Cerebellar nuclear complex (tissue), 1 donor: ENCODE measurements around the gene SS18.

Source experiments
- DNase-seq, 2 experiments: peaks; one replicate each; lab custom pipeline; 2025; lab: John Stamatoyannopoulos, UW

Gene SS18

GRCh38 chr18:26071725-26072124, 18.7 kb downstream of the SS18 start:
- no peak for DNase-seq

DNA sequence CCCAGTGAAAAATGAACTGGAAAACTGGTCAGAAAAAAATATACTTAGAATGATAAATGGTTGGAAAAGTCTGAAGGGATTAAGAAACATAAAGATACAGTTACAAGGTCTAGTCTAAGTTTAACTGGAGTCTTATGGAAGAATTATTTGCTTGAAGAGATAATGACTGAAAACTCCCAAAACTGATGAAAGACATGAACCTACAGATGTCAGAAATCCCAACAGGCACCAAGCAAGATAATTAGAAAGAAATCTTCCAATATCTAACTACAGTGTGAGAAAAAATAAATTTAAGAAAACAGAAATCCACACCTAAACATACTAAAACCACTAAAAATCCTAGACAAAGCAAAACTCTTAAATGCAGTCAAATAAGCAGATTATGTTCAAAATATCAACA, 19.4 kb downstream of the SS18 start:
- no peak for DNase-seq

- no peak for DNase-seq
Measured at GRCh38 chr18:26059357-26059756, 31.1 kb downstream of the SS18 start.

GRCh38 chr18:26057344-26057773, 33.1 kb downstream of the SS18 start:
- DNase-seq = no peak

DNA sequence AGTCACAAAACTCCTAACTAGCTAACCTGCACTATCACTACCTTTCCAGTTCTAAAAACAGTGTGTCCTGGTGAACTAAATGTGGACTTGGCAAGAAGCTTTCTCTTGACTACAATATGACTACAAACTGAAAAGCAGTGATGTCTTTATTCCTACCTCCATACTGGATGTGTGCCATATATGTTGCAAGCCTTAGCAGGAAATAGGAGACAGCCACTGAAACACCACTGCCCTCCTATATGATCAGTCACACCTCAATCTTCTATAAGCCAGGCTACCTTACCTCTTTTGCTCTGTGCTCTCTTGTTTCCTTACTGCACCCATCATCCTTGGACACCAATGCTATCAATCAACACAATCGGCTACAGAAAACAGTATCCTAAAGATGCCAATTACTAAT, 34.1 kb downstream of the SS18 start:
- no peak for DNase-seq

DNA sequence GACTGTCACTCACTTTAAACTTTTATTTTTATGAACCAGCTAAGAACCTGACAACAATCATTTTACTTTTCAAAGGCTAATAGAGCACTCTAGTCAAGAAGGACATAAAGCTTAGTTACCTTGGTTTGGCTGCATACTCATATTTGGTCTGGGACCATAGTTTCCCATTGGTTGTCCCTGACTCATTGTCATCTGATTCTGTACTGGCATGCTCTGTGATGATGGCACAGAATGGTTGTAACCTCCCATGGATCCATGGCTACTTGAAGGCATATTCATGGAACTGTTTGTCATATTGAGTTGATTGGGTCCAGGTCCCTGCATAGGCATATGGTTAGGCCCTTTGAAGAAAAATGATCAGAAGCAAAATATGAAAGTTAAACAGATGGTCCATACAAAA, 37.9 kb downstream of the SS18 start:
- DNase-seq = no peak

- DNase-seq = no peak
Measured at GRCh38 chr18:26051843-26052242, 38.6 kb downstream of the SS18 start.

GRCh38 chr18:26046419-26047077, 43.9 kb downstream of the SS18 start:
- no peak for DNase-seq

- no peak for DNase-seq
Measured at GRCh38 chr18:26044807-26045206, 45.6 kb downstream of the SS18 start.

- DNase-seq = no peak
Measured at GRCh38 chr18:26040051-26040656, 50.3 kb downstream of the SS18 start.

DNA sequence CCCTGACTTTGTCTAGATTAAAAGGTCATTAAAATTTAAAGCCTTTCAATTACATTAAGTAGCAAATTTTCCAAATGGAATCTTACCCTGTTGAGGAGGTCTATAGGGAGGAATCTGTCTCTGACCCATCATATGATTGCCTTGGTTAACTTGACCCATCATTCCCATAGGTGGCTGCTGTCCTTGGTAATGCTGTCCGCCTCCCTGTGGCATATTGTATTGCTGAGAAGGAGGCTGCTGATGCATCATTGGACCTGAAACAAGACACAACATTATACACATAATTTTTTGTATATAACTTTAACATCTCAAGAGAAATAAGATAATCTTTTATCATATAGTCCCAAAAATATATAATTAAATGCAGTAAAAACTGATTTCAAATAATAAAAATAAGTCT, 51.2 kb downstream of the SS18 start:
- DNase-seq = no peak

DNA sequence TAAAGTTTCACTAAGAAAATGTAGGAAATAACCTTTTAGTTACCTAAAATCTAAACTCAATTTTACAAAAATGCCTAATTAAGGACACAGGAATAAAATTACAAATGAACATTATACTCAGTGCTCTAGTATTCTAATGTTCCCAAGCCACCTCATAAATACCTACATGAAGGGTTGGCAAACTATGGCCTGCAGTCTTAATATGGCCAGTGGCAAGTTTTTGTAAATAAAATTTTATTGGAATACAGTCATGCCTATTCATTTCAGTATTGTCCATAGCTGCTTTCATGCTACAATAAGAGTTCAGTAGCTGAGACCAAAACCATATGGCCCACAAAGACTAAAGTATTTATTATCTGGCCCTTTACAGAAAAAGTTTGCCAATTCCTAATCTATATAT, 53.8 kb downstream of the SS18 start:
- no peak for DNase-seq

- no peak for DNase-seq
Measured at GRCh38 chr18:26034850-26035497, 55.4 kb downstream of the SS18 start.

DNA sequence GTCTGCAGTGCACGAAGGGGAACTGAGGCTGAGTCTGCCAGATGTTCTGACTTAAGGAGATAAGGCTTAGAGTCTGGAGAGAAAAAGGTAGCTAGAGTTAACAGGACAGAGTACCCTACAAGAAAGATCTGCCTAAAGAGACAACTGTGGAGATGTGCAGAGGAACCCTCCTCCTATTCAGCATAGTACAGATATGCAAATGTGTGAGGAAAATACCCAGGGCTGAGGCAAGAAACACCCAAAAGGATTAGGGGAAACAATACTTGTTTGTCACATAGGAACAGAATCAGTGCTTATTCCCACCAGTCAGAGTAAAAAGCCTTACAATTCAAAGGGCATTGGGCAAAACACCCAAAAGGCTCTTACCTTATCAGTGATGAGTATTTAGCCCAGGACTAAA, 67.8 kb downstream of the SS18 start:
- no peak for DNase-seq

DNA sequence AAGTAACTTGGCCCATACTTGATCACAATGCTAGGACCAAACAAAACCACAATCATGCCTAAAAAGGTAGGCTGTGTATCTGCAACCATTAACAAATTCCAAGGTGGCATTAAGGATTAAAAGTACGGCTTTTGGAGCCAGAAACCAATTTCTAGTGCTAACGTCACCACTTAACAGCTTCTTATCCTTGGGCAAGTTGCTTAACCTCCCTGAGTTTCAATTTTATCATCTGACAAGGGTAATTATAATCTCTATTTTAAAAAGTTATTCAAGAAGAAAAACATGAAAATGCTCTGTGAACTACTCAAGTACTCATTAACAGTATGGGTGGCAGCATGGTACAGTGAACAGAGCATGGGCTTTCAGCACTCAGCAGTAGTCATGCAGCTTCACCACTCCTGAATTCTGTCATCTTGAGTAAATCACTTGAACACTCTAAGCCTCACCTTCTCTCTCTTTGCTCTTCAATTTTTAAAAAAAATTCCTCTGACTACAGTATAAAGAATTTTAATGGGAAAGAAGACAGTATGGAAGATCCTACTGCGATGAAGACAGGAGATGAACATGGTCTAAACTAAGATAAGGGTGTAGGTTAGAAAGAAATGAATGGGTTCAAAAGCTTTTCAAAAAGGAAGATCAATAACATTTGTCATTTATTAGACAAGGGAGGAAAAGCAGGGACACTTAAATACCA, 69.2 kb downstream of the SS18 start:
- DNase-seq = no peak

DNA sequence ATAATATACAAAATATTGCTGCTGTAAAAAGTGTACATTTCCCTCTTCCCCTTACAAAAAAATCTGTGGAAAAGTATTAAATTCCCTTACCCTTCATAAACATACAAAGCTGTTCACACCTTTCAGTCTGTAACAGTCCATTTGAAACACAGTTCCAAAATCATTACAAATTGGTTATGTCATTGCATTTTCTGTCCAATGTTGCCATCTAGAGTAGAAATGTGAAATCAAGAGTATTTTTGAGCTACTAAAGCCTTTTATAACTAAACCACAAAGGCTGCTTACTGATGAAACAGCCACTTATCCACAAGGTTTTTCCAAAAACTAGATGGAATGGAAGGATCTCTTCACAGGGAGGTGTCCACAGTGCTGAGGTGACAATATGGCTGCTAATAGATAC, 72.5 kb downstream of the SS18 start:
- DNase-seq = peak in 1 of 2 experiments; percentile 36

GRCh38 chr18:26014462-26014861, 76.0 kb downstream of the SS18 start:
- DNase-seq = no peak

DNA sequence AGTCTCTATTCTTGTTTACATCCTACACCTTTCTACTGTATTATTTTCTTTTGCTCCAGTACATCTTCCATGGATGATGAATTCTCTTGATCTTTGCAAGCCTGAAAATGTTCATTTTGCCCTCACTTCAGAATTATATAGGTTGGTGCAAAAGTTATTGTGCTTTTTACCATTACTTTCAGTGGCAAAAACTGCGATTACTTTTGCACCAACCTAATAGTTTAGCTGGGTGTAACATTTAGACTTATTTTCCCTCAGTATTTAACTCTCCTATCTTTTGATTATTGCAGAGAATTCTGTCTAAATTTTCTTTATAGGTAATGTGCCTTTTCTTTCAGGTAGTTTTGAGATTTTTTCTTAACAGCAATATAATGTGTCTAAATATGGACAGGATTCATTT, 81.8 kb downstream of the SS18 start:
- no peak for DNase-seq

DNA sequence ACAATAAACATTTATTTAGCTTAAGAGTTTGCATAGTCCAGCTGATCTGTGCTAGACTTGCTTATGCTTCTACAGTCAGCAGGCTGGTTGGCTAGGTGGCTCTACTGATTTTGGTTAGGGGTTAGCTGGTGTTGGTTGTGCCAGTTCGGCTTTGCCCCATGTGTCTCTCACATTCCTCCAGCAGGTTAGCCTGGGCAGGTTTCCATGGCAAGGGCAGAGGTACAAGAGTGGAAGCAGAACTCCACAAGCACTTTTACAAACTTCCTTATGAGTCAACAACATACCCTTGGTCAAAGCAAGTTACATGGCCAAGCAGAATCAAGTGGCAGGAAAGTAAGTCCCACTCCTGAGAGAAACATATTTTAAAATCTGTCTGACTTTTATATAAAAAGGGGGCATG, 82.3 kb downstream of the SS18 start:
- DNase-seq = no peak

GRCh38 chr18:26005950-26006349, 84.5 kb downstream of the SS18 start:
- no peak for DNase-seq

DNA sequence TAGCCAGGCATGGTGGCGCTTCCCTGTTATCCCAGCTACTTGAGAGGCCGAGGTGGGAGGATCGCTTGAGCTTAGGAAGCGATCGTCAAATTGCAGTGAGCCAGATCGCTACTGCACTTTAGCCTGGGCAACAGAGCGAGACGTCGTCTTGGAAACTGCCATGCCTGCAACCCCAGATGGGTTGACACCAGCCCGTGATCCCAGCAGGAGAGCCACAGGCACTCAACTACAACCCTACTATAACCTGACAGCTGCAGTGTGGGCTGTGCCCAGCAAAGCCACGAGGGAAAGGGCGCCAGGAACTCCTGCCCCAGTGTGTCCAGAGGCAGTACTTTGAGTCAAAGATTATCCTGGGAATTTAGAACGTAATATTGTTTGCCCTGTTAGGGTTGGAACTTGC, 85.6 kb downstream of the SS18 start:
- no peak for DNase-seq

DNA sequence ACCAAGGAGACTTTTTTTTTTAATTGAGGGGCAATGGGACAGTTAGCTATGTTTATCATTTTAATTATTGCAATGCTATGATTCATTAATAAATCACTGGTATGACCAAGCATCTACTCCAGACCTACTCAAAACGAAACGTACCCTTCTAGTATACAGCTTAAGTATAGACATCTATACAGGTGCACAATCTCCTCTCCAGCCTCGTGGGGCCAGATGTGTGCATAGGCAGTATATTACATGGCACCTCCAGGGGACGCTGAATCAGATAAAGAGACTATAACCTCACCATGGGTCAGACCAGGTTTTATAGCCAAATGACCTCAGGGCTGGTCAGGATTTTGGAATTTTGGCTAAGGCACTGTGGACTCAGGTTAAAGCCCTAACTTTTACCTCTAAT, 86.6 kb downstream of the SS18 start:
- DNase-seq = no peak

GRCh38 chr18:26003356-26003755, 87.1 kb downstream of the SS18 start:
- DNase-seq = no peak
